NCI-H1092 (cell line): ENCODE measurements around the gene DDX59.
A peak's percentile ranks its signal among the peaks of the same experiment; 100 is the strongest.
"Not testable (repeated sequence)": the region's sequence is repeated elsewhere in the genome, so short reads cannot be mapped to it uniquely, and the experiment has no call there.

Experiments used
- DNase-seq: peaks from one replicate; lab custom pipeline; 2025; lab: John Stamatoyannopoulos, UW

DDX59 gene

DNA sequence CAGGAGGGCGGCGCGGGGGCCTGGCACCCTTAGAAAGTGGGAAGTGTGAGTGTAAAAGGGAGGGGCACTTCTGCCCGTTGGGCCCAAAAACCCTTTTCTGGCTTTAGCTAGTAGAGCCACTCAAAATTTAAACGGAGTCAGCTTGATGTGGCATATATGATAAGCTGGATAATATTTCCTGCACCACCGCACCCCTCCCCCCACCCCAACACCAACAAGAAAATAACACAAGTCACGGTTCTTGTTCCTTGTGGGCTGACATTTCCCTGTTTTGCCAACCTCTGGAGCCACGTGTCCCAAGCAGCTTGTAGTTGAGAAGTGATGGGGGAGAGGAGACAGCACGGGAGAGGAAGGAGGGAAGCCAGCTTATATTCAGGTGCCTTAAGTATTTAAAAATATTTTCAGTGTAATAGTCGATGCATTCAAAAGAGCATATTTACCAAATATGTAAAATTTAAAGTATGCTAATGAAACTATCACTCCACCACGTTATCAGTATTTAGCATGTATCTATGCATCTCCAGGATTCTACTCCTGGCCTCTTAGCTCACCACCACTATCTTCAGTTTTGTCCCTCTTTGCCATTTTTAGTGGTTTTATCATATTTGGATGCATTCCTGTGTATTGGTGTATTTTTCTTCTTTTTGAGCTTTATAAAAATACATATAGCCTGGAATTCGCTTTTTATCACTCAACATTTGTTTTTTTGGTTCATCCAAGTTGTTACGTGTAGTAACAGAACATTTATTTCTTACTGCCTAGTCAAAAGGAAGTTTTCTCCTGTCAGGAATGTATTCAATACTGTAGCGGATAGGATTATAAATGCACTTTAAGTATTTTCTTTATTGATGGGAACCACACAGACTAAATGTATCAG lies 773 bp upstream of the DDX59 start:
- DNase-seq: peak; percentile 45

DNA sequence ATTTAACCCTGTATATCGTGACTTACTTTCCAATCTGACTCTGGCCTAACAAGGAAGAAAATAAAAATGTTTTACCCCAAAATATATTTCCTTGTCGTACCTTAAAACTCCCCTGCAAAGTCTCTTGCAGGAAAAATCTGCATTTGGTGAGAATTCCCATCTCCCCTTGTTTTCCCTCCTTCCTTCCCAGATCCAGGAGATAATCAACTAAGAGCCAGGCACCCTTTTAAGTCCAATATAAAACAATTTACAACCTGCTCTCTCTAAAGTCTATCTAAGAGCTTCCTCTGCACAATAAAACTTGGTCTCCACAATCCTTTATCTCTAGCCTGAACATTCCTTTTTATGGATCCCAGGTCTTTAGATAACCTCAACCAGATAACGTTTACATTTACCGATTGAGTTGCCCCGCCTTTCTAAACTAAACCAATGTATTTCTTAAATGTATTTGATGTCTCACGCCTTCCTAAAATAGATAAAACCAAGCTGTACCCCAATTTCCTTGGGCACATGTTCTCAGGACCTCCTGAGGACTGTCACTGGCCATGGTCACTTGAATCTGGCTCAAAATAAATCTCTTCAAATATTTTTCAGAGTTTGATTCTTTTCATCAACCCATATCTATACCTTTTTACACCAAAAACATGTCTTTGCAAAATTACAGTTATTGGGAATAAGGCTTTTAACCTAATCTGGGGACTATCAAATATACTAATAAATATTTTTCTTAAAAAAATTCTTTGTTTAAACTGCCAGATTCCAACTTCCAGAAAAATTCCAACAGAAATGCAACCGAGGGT lies 993 bp downstream of the DDX59 start:
- DNase-seq: no peak

- no peak for DNase-seq
Measured at GRCh38 chr1:200666309-200666708, 3.4 kb downstream of the DDX59 start.

GRCh38 chr1:200665861-200666260 lies 3.8 kb downstream of the DDX59 start:
- DNase-seq: no peak

DNA sequence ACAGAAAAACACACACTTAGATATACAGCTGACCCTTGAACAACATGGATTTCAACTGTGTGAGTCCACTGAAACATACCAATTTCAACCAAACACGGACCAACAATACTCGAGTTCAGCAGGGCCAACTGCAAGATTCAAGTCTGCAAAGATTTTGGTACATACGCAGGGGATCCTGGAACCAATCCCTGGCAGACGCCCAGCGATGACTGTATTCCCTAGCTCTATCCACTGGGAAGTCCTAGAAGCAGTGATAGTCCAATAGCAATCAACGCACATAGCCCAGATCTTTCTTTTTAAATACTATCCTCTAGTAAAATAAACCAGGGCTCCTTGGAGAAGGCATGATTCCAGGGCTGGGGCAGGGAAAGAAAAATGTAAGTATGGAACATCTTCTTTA lies 9.0 kb downstream of the DDX59 start:
- DNase-seq: no peak

- no peak for DNase-seq
Measured at GRCh38 chr1:200659269-200659668, 10.4 kb downstream of the DDX59 start.

GRCh38 chr1:200658037-200658818 lies 11.5 kb downstream of the DDX59 start:
- DNase-seq: no peak

DNA sequence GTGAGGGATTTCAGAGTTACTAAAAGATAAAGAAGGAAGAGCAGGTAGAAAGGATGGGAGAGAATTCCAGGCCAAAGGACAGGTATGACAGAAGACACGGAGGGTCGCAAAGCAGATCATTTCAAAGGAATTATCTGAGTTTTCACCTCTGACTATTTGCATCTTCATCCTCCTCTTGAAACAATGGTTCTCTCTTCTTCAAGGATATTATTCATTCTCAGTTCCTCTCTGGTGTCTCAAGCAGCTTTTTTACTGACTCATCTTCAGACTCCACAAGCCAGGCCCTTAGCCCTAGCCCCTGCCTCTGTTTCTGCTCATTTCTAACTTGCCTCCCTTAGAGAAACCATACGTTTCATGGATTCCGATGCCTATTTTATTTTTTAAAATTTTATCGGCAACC lies 15.0 kb downstream of the DDX59 start:
- no peak for DNase-seq

DNA sequence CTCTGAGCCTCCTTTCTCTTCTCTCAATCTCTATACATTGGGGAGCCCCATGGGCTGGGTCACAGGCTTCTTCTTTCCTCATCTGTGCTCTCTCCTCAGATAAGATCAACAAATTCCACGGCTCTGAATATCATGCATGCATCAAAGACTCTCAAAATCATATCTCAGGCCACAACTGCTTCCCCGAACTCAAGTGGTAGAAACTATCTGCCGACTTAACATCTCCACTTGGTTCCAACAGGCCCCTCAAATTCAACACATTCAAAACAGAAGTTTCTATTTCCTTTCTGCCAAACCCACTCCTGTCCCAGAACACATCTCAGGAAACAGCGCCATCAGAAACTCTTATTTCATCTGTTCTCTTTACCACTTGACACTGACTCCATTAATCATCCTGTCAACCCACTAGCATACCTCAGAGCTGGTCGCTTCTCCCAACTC lies 16.7 kb downstream of the DDX59 start:
- no peak for DNase-seq

GRCh38 chr1:200652378-200652777 lies 17.3 kb downstream of the DDX59 start:
- no peak for DNase-seq

GRCh38 chr1:200646515-200646914 lies 23.2 kb downstream of the DDX59 start:
- DNase-seq: no peak

DNA sequence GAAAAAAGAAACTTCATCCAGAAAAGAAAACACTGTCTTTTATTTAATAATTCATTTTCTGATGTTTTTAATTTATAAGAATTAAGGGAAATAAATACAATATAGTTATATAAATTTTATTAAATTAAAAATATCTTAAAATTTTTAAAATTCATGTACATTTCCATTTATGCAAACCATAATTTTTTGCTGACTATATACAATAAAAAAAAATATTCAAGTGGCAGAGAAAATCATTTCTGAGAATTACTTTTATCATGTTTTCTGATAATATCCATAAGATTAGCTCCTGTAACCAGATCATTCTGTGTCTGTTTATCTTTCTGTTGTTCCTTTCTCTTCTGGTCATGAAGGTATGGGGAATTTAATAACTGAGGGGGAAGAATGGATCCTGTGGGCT lies 25.7 kb downstream of the DDX59 start:
- no peak for DNase-seq

- no peak for DNase-seq
Measured at GRCh38 chr1:200642481-200642880, 27.2 kb downstream of the DDX59 start.

- DNase-seq: no peak
Measured at GRCh38 chr1:200640963-200641401, 28.7 kb downstream of the DDX59 start.

GRCh38 chr1:200640373-200640962 lies 29.2 kb downstream of the DDX59 start:
- no peak for DNase-seq

DNA sequence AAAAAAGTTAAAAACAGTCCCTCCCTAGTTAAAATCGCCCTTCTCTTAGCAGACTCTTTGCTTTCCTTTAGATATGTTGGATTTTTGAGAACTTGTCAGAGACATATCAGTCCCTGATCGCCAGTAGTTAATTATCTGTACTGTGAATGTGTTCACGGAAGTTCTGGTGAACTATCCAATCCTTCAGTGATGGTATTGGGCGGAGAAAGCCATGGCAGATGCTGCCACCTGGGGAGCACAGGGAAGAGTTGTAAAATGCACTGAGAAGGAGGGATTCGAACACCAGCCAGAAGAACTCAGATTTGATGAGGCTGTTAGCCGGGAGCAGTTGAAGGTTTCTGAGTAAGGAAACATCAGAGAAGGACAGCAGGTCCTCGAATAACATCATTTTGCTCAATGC lies 31.6 kb downstream of the DDX59 start:
- no peak for DNase-seq

- no peak for DNase-seq
Measured at GRCh38 chr1:200636681-200637080, 33.0 kb downstream of the DDX59 start.

DNA sequence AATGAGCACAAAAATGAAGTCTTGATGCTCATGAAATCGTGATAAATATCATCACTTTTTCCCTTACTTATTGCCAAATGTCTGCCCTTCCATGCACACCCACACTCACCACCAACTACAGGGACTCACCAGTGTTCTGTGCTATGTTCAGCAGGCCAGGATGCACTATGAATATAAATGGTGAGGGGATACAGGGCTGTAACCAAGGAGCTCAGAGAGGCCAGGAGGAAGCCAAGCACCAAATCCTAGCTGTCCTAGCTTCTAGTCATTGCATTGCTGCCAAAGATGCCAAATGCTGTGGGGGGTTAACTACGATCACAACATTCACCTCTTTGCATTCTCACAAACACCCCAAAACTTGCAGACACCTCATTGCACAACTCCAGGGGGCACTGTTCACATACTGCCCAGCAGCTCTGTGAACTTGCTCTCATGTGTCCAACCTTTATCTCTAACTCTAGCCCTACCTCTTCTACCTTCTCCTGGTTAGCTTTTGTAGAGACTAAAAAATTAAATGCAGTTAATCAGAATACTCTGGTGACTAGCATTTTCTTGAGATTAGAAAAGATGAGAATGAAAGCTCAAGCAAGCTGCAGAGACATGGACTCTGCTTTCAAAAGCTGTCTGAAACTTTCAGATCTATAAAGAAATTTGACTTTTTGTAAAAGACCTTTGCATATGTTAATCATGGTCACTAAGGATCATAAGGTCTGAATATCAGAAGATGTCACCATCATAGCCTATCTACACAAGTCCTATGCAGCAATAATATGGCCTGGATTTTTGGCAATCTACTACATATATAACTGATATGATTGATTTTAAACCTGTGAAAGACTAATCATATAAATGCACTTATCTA lies 35.2 kb downstream of the DDX59 start:
- DNase-seq: no peak

DNA sequence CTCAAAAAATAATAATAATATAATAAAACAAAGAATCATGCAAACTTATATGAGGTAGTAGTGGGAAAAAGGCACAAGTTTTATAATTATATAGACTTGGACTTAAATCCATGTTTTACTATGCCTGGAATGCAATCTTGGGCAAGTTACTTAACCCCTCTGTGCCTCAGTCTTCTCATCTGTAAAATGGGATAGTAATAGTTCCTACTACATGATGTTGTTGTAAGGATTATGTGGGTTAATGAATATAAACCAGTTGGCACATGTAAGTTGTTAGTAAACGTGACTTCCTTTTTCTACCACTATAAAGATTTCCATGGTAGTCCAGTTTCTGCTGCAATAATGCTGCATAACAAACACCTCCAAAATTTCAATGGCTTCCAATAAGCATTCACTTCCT lies 38.3 kb downstream of the DDX59 start:
- no peak for DNase-seq

DNA sequence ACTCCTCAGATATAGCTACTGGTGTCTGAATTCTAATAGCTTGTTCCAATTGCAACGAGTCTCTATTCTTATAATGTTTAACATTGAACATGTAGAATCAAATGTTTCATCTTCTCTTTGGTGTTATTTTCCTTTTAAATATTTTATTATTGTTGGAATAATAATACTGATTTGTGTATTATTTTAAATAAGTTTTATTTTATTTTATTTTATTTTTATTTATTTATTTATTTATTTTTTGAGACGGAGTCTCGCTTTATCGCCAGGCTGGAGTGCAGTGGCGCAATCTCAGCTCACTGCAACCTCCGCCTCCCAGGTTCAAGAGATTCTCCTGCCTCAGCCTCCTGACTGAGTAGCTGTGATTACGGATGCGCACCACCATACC lies 39.2 kb downstream of the DDX59 start:
- not testable (repeated sequence) for DNase-seq
